CD4-positive, alpha-beta T cell treated with Interleukin-21 for 1 hour (primary cell): Measurements from ENCODE around the gene LYST.
A peak's percentile ranks its signal among the peaks of the same experiment; 100 is the strongest.
"Not testable (repeated sequence)": the region's sequence is repeated elsewhere in the genome, so short reads cannot be mapped to it uniquely, and the experiment has no call there.

Experiments used
- DNase-seq: peaks from one replicate; pipeline ENCODE4 v3.0.0-alpha.2; 2020

Gene LYST

DNA sequence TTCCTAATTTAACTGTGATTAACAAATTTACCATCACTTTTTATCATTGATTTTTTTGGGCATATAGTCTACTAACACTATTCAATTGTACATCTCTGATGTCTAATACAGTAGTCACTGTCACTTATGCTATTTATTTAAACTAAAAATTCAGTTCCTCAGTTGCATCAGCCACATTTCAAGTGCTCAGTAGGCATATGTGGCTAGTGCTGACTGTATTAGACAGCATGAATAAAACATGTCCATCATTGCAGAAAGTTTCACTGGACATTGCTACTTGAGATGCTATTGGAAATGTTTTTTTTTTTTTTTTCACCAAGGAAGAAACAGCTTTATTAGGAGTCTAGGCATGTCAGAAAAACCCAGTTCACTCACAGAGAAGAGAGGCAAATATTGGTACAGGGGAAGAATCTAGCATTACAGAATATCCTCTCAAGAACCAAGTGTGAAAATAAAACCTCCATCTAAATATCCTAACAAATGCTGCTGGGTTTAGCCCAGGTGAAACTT lies 109.1 kb downstream of the LYST start:
- no peak for DNase-seq

DNA sequence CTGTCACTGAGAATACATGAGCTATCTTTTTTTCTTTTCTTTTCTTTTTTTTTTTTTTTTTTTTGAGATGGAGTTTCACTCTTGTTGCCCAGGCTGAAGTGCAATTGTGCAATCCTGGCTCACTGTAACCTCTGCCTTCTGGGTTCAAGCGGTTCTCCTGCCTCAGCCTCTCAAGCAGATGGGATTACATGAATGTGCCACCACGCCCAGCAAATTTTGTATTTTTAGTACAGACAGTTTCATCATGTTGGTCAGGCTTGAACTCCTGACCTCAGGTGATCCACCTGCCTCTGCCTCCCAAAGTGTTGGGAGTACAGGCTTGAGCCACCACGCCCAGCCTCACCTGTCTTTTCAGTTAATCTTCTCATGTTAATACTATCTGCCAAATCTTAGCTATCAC lies 112.5 kb downstream of the LYST start:
- DNase-seq: not testable (repeated sequence)

DNA sequence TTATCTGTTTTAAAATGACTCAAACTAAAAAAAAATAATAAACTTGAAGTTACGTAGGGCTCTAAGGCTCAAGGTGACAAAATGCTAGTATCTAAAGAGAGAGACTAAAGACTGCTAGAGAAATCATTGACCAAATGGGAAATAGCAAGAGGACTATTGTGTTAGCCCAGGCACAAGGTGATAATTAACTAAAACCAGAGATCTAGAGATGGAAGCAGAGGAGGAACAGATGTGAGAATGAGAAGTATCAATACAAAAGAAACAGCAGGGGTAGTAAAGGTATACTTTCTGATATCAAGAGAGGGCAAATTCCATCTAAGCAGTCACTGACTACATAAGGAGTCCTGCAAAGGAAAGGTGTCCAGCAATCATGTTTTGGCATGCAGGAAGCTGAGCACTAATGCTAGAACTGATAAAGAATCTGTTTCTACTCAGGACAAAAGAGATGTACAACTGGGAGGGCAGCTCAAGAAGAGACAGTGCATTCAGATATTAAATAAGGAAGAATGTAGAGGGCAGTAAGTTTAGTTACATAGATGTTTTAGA lies 116.9 kb downstream of the LYST start:
- no peak for DNase-seq

GRCh38 chr1:235748747-235749146 lies 118.0 kb downstream of the LYST start:
- DNase-seq: no peak

GRCh38 chr1:235746245-235746644 lies 120.5 kb downstream of the LYST start:
- no peak for DNase-seq

DNA sequence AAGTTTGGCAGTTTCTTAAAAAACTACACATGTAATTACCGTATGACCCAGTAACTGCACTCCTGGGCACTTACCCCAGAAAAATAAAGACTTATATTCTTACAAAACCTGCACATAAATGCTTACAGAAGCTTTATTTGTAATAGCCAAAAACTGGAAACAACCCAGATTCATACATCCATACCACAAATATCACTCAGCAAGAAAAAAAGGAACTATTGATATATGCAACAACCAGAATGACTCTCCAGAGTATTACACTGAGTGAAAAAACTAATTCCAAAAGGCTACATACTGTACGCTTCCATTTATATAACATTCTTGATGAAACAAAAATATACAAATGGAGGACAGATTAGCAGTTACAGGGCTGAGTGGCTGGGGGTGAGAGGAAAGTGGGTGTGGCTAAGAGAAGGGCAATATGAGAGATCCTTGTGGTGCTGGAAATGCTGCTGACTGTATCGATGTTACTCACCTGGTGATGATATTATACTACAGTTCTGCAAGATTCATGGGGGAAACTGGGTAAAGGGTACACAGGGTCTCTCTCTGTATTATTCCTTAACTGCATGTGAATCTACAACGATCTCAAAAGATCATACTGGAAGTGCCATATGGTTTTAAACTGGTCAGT lies 121.1 kb downstream of the LYST start:
- DNase-seq: no peak

DNA sequence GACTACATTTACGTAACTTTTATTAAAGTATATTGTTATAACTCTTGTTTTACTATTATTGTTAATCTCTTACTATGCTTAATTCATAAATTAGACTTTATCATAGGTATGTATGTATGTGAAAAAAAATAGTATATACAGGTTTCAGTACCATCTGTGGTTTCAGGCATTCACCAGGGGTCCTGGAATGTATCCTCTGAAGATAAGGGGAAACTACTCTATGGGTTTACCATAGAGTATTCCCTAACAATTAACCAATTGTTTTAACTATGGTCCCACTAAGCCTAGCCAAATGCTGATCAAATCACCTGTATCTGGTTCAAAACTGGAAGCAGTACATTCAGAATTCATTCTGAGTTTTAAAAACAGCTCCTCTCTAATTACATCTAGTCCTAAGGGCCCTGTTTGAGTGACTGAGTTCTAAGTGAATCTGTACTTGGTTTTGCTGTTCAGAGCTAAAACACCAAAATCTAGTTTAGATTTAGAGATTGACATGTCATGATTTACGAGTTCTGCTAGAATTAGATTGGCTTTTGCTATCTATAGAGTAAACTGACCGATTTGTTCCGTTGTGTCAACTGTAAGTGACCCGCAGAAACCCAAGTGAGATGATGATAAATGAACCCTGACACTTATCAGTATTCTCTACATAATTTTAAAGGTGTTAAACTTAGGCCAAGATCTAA lies 123.6 kb downstream of the LYST start:
- DNase-seq: no peak

GRCh38 chr1:235741294-235741693 lies 125.4 kb downstream of the LYST start:
- no peak for DNase-seq

DNA sequence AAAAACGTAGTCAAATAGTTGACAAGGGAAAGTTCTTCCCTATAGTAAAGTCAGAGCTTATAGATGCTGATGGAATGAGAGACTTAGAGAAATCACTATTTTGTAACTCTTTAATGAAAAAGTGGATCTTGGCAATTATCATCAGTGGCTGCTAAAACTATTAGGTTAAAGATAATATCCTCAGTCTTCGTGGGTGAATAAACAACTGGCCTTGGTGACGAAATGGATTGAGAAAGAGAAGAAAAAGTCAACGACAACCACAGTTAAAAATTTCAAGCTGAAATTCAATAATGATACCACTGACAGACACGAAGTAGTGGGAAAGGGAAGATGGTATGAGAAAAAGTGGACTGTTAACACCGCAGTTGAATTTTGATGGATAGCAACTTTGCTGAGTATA lies 127.1 kb downstream of the LYST start:
- no peak for DNase-seq

GRCh38 chr1:235739124-235739523 lies 127.6 kb downstream of the LYST start:
- no peak for DNase-seq

DNA sequence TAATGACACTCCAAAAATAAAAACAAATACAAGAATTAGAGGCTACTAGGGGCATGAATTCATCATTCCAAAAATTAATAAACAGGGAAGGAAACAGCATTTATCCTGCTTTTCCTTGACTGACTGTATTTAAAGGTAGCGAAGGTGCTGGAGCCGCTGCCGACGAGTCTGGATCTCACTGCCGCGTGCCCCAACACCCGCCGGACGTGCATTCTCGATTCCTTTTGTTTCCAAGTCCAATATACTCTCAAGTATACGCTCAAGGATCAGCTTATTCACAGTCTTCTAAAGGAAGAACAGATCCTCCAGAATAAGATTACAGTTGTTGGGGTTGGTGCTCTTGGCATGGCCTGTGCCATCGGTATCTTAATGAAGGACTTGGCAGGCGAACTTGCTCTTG lies 129.0 kb downstream of the LYST start:
- DNase-seq: no peak

DNA sequence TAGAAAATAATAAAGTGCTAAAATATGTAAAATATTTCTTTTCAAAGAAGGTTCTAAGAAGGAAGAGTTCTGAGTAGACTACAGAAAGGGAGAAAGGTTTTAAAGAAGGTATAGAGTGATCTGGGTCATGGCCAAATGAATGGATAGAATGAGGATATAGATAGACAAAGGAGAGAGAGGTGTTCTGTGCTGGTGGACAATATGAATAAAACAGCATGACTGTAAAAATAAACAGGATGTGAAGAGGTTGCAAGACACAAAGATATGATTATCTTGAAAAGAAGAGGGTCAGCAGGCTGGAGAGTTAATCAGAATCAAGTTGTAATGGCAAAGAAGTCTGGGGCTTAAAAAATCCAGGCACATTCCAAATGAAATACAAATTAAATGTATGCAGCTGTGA lies 130.4 kb downstream of the LYST start:
- no peak for DNase-seq

GRCh38 chr1:235735621-235736020 lies 131.1 kb downstream of the LYST start:
- DNase-seq: no peak

DNA sequence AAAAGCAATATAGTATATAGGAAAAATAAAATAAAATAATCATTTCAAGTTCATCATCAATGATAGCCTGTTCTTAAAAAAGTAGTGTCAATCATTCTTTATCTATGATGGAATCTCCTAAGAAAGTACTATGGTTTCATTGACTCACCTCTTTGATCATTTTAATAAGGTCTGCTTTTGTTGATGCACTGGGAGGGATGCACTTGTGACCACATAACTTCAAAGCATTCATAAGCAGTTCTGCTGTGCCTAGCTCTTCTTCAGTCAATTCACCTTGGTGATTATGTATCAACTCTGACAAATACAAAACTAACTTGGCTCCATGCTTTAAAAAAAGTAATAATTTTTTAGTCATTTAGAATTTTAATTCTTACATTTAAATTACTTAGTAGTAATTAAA lies 132.4 kb downstream of the LYST start:
- peak; percentile 11 for DNase-seq

DNA sequence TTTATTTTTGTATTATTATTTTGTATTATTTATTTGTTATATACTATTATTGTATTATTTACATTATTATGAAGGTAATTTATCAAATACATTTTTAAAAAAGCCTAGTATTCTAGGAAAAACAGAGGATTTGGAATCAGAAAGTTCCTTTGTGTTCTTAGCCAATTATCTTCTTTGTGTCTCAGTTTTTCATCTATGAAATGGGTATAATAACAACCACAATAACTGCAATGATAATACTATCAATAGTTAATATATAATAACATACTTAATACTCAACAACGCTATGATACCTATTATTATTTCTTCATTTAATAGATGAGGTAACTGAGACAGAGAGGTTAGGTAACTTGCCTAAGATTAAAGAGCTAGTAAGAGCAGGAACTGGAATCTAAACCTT lies 136.7 kb downstream of the LYST start:
- DNase-seq: no peak

- no peak for DNase-seq
These were observed 140.1 kb downstream of the LYST start for GRCh38 chr1:235726557-235726956.

DNA sequence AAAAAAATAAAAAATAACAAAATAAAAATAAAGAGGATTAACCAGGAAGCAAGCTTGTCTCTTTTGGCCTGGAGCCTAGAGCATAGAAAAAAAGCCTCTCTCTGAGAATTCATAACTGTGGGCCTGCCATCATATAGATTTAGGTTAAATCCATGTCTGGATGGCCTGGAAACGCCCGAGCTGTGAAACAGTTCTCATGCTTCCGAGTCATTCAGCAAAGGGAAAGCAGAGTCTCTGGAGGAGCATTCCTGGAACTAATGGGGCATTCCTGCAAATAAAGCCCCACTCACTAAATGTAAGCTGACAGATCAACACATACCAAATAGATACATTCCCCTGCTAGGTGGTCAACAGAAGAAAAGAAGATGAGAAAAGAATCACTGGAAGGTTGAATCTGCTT lies 141.3 kb downstream of the LYST start:
- DNase-seq: no peak

GRCh38 chr1:235724730-235725129 lies 142.0 kb downstream of the LYST start:
- DNase-seq: no peak

DNA sequence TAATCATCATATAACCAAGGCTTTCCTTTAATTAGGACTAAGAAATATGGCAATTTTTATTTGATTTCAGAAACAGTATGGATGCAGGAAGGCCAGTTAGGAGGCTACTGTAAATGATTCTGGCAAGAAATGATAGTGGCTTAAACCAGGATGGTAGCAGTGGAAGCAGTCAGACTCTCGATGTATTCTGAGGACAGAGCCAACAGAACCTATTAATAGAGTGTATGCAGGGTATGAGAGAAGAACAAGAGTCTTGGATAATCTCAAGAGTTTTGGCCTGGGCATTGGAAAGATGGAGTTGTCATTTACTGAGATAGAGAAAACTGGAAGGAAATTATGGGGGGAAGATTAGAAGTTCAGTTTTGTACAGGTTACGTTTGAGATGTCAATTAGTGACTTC lies 143.8 kb downstream of the LYST start:
- no peak for DNase-seq

- DNase-seq: no peak
These were observed 144.7 kb downstream of the LYST start for GRCh38 chr1:235721982-235722381.

DNA sequence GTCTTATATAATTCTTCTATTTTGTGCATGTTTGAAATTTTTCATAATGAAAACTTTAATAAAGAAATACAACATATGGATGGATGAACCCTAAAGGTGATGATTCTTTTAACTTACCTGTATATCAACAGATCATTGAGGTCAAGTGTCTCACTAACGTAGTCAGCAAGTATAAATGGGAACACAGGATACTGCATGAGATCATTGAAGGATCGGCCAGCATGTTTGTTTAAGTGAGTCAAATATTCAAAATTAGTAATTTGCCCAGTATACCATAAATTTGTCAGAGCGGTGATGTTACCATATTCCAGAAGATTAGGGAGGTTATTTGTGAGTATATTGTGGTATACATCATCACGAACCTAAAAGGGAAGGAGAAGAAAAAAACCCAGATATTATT lies 146.2 kb downstream of the LYST start:
- no peak for DNase-seq

- DNase-seq: no peak
These were observed 152.4 kb downstream of the LYST start for GRCh38 chr1:235714205-235714897.

DNA sequence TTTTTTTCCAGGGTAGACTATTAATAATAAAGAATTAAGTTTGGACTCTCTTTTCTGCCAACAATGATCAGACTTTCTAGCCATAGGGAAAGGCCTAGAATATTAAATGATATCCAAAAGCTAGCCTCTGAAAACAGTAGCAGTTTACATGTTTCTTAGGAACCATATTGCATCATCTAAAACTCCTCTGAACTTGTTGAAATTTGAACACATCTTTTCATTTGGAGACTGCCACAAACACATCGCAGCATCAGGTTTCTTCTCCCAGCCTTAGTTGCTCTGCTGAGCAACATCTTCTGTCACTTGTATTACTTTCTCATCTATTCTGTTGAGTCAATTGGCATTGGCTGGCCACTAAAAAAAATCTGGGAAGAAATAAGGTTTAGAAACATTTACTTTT lies 153.9 kb downstream of the LYST start:
- no peak for DNase-seq

- no peak for DNase-seq
These were observed 156.0 kb downstream of the LYST start for GRCh38 chr1:235710687-235711086.
